Liver (tissue), 3 donors: ENCODE results near the gene MIEN1.

Experiments used
- SP1 ChIP-seq: IDR thresholded peaks from 2 replicates; pipeline ENCODE4 v1.6.1; 2018; ENCODE audit warnings: antibody characterized with exemption, mild to moderate bottlenecking
- TF ChIP-seq, protein P1 (sequence below): fragments of 150-350 bp; IDR thresholded peaks from 2 replicates; pipeline ENCODE4 v1.5.1; 2017; ENCODE audit warnings: improper control_type of control experiment, low read depth, low read length; ENCODE audit not compliant: missing input control
- donor health status: healthy.
- donor health status: healthy.

- TF ChIP-seq SP1, result no peak
- TF ChIP-seq, protein P1, sequence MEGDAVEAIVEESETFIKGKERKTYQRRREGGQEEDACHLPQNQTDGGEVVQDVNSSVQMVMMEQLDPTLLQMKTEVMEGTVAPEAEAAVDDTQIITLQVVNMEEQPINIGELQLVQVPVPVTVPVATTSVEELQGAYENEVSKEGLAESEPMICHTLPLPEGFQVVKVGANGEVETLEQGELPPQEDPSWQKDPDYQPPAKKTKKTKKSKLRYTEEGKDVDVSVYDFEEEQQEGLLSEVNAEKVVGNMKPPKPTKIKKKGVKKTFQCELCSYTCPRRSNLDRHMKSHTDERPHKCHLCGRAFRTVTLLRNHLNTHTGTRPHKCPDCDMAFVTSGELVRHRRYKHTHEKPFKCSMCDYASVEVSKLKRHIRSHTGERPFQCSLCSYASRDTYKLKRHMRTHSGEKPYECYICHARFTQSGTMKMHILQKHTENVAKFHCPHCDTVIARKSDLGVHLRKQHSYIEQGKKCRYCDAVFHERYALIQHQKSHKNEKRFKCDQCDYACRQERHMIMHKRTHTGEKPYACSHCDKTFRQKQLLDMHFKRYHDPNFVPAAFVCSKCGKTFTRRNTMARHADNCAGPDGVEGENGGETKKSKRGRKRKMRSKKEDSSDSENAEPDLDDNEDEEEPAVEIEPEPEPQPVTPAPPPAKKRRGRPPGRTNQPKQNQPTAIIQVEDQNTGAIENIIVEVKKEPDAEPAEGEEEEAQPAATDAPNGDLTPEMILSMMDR, result no peak
These were observed 17.4 kb upstream of the MIEN1 start for GRCh38 chr17:39747745-39748144.
